Gastroesophageal sphincter (tissue), 4 donors: ENCODE measurements around the gene CRYL1. TPM values are rescaled to one million over a fixed set of nuclear protein-coding genes. Genes with fewer than 3 reads are reported as not detected.

Experiments used
- ATAC-seq: fragments of 150-250 bp; one replicate; pipeline ENCODE4 v1.9.1; 2016; ENCODE audit warnings: mild to moderate bottlenecking, moderate library complexity
- H3K27ac ChIP-seq, 4 donors: fragments of 200-600 bp; sonication (generic) in 3 of 4; 1 replicate in 3 of 4; 2 replicates in 1 of 4; pipeline ENCODE4 v1.5.1; 2016 to 2019
- H3K27me3 ChIP-seq: fragments of 200-600 bp; sonication (generic); one replicate; pipeline ENCODE4 v1.5.1; 2019
- H3K36me3 ChIP-seq, 2 donors: fragments of 200-600 bp; sonication (generic); one replicate each; pipeline ENCODE4 v1.5.1; 2019; ENCODE audit warnings: control low read depth in 1 of 2
- H3K4me1 ChIP-seq, 3 donors: fragments of 200-600 bp; sonication (generic); 1 replicate in 2 of 3; 2 replicates in 1 of 3; pipeline ENCODE4 v1.5.1; 2016 to 2019; ENCODE audit warnings: control low read depth in 2 of 3
- H3K4me3 ChIP-seq, 2 donors: fragments of 200-600 bp; sonication (generic); one replicate each; pipeline ENCODE4 v1.5.1; 2019; ENCODE audit warnings: mild to moderate bottlenecking in 1 of 2, moderate library complexity in 1 of 2
- H3K9me3 ChIP-seq, 3 donors: fragments of 200-600 bp; sonication (generic); one replicate each; pipeline ENCODE4 v1.5.1; 2017 to 2019; ENCODE audit warnings: control low read depth in 2 of 3
- EP300 ChIP-seq: sonication (generic); formaldehyde crosslinking; IDR thresholded peaks from one replicate; pipeline ENCODE4 v1.6.1; 2017; ENCODE audit warnings: antibody characterized with exemption, mild to moderate bottlenecking
- POLR2A ChIP-seq, 2 donors: fragments of 450-650 bp; IDR thresholded peaks; one replicate each; pipeline ENCODE4 v1.6.1; 2017; ENCODE audit warnings: antibody characterized with exemption in 2 of 2, mild to moderate bottlenecking in 2 of 2, moderate library complexity in 1 of 2
- POLR2AphosphoS5 ChIP-seq: sonication (generic); formaldehyde crosslinking; IDR thresholded peaks from one replicate; pipeline ENCODE4 v1.6.1; 2017; ENCODE audit warnings: antibody characterized with exemption
- WGBS, 2 donors: methylation state at CpG; one replicate each; pipeline ENCODE4 v1.1.5; 2018; ENCODE audit warnings: low coverage in 1 of 2; 5-methylcytosine and 5-hydroxymethylcytosine counted together
- total RNA-seq, 4 donors: library from RNA; depleted of rRNA; stranded (reverse); fragments of >200 nt; gene quantifications; one replicate each; pipeline ENCODE4 v1.1.0, GENCODE V29; 2016
- TF ChIP-seq, protein P1 (sequence below), 4 experiments: fragments of 200-600 bp in 2 of 4; fragments of 450-650 bp in 2 of 4; sonication (generic) in 1 of 4; IDR thresholded peaks; one replicate each; pipeline ENCODE4 v1.5.1; 2017 to 2019; ENCODE audit warnings: antibody characterized with exemption in 4 of 4, mild to moderate bottlenecking in 2 of 4, moderate library complexity in 2 of 4

The CRYL1 gene
- total RNA-seq, 4 donors from 2014 or later: 45.9 to 55.9 (median 47.0) TPM

GRCh38 chr13:20561741-20562140 is 36.1 kb upstream of the CRYL1 start:
- TF ChIP-seq POLR2A (IDR thresholded peaks at IDR 0.05) (no peak), EP300 (no peak), POLR2AphosphoS5 (no peak)
- TF ChIP-seq, protein P1, sequence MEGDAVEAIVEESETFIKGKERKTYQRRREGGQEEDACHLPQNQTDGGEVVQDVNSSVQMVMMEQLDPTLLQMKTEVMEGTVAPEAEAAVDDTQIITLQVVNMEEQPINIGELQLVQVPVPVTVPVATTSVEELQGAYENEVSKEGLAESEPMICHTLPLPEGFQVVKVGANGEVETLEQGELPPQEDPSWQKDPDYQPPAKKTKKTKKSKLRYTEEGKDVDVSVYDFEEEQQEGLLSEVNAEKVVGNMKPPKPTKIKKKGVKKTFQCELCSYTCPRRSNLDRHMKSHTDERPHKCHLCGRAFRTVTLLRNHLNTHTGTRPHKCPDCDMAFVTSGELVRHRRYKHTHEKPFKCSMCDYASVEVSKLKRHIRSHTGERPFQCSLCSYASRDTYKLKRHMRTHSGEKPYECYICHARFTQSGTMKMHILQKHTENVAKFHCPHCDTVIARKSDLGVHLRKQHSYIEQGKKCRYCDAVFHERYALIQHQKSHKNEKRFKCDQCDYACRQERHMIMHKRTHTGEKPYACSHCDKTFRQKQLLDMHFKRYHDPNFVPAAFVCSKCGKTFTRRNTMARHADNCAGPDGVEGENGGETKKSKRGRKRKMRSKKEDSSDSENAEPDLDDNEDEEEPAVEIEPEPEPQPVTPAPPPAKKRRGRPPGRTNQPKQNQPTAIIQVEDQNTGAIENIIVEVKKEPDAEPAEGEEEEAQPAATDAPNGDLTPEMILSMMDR (IDR thresholded peaks at IDR 0.05): no peak
- no peaks in the 10 kb centered on the region for H3K4me1 ChIP-seq
- H3K4me3 ChIP-seq: no peak overlapping the region
- H3K27me3 ChIP-seq: no peaks in the 10 kb centered on the region
- no peaks in the 10 kb centered on the region for H3K9me3 ChIP-seq
- H3K27ac ChIP-seq: no peak overlapping the region
- H3K36me3 ChIP-seq: no peaks in the 10 kb centered on the region
- ATAC-seq: no peak
- 62 to 71% methylated on average over 5 of the region's 5 CpGs for WGBS, 2 donors

DNA sequence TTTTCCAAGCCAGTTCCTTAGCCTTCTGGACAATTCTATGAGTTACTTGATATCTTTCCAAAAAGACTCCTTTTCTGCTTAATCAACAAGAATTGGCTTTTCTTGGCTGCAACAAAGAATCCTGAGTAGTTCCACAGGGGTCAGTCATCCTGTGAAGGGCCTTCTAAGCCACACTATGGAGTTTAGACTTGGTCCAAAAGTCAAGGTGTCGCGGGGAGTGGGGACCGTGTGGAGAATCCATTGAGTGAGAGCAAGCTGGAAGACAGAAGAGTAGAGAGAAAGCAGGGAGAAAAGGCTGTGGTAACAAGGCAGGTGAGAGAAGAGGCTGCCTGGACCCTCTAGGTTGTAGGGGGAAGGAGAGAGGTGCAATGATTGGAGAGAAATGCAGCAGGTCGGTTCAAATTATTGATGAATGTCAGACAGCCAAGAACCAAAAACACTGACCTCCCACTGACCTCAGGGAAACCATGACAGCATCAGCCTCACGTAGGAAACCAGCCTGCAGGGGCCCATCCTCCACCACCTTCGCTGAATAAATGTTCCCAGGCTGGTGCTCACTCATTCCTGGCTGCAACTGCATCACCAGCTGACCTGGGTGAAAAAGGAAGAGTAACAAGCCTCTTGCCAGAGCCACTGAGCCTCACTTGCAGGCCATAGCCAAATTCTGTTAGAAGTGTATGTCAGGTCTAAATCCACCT is 34.2 kb upstream of the CRYL1 start:
- TF ChIP-seq POLR2AphosphoS5 (no peak), POLR2A (IDR thresholded peaks at IDR 0.05) (no peak), EP300 (no peak)
- TF ChIP-seq, protein P1 (IDR thresholded peaks at IDR 0.05): no peak
- no peak overlapping the region for H3K4me3 ChIP-seq
- 40 to 78% methylated on average over 1 to 6 of the region's 6 CpGs for WGBS, 2 donors
- ATAC-seq: no peak
- H3K36me3 ChIP-seq: no peaks in the 10 kb centered on the region
- H3K9me3 ChIP-seq: no peaks in the 10 kb centered on the region
- H3K27me3 ChIP-seq: no peaks in the 10 kb centered on the region
- no peaks in the 10 kb centered on the region for H3K4me1 ChIP-seq
- H3K27ac ChIP-seq: no peak overlapping the region

DNA sequence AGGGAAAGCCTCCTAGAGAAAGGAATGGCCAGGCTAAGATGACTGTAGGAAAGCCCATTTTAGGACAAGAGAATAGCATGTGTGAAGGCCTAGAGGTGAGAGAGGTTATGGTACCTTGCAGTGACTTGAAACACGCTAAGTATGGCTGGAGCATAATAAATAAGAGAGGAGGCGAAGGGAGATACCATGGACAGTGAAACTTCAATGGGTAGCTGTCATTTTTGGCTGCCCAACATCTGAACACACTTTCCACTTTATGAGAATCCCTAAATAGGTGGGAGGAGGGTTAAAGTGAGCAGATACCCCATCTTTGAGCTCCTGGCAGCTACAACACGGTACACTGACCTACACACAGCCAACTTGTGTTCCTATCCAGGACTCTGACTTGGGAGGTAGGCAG is 33.3 kb upstream of the CRYL1 start:
- TF ChIP-seq EP300 (no peak), POLR2A (IDR thresholded peaks at IDR 0.05) (no peak), POLR2AphosphoS5 (no peak)
- TF ChIP-seq, protein P1 (IDR thresholded peaks at IDR 0.05): no peak
- Histone ChIP-seq H3K36me3 (no peaks in the 10 kb centered on the region), H3K4me1 (no peaks in the 10 kb centered on the region), H3K27ac (no peak overlapping the region), H3K4me3 (no peak overlapping the region), H3K9me3 (no peaks in the 10 kb centered on the region), H3K27me3 (no peaks in the 10 kb centered on the region)
- 92 to 100% methylated on average over 1 to 3 of the region's 3 CpGs for WGBS, 2 donors
- no peak for ATAC-seq

DNA sequence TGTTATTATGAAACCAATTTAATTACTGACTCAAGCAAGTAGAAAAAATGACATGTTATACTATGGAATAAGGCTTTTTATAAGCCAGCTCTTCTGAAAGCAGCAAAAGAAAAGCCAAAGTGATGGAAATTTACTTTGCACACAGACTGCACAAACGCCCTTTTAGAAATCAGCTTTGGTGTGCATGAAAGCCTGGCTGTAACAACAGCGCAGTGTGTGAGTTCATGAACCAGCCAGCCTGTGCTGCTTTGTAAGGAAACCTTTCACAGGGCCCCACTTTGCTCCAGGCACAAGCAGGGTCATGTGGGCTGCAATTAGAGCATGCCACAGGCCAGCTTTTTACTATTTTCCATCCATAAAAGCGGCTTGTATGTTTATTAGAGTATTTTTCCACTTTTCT is 27.7 kb upstream of the CRYL1 start:
- 42 to 80% methylated on average over 1 to 3 of the region's 3 CpGs for WGBS, 2 donors
- ATAC-seq: no peak
- no peaks in the 10 kb centered on the region for H3K9me3 ChIP-seq
- H3K27me3 ChIP-seq: no peaks in the 10 kb centered on the region
- no peak overlapping the region for H3K4me3 ChIP-seq
- no peak for TF ChIP-seq EP300
- H3K4me1 ChIP-seq: no peaks in the 10 kb centered on the region
- H3K36me3 ChIP-seq: no peaks in the 10 kb centered on the region
- no peak overlapping the region for H3K27ac ChIP-seq

GRCh38 chr13:20550799-20551198 is 25.1 kb upstream of the CRYL1 start:
- Histone ChIP-seq H3K4me3 (no peak overlapping the region), H3K27me3 (no peaks in the 10 kb centered on the region), H3K27ac (no peak overlapping the region), H3K36me3 (no peaks in the 10 kb centered on the region), H3K9me3 (no peaks in the 10 kb centered on the region), H3K4me1 (no peaks in the 10 kb centered on the region)
- no peak for ATAC-seq
- WGBS, 2 donors: 43 to 63% methylated on average over 5 of the region's 5 CpGs
- TF ChIP-seq, protein P1 (IDR thresholded peaks at IDR 0.05): no peak
- TF ChIP-seq EP300 (no peak), POLR2A (IDR thresholded peaks at IDR 0.05) (no peak), POLR2AphosphoS5 (no peak)
